ENCODE measurements around the gene AKT1.
"Not testable (repeated sequence)": the region's sequence is repeated elsewhere in the genome, so short reads cannot be mapped to it uniquely, and the experiment has no call there.

Gene AKT1

DNA sequence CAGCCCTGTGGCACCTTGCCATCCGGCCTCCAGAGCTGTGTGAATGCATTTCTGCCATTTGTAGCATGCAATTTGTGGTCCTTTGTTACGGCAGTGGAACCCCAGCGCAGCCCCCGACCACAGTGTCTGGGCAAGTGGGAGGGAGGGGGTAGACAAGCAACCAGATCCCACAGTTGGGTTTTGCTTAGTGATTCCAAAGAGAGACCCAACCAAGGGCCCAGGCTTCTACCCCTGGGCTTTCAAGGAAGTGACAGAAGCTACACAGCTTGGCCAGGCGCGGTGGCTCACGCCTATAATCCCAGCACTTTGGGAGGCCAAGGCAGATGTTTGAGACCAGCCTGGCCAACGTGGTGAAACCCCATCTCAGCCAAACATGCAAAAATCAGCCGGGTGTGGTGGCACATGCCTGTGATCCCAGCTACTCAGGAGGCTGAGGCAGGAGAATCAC is 23.2 kb upstream of the AKT1 start:
- DNase-seq (ENCODE audit: low read depth): no peak

DNA sequence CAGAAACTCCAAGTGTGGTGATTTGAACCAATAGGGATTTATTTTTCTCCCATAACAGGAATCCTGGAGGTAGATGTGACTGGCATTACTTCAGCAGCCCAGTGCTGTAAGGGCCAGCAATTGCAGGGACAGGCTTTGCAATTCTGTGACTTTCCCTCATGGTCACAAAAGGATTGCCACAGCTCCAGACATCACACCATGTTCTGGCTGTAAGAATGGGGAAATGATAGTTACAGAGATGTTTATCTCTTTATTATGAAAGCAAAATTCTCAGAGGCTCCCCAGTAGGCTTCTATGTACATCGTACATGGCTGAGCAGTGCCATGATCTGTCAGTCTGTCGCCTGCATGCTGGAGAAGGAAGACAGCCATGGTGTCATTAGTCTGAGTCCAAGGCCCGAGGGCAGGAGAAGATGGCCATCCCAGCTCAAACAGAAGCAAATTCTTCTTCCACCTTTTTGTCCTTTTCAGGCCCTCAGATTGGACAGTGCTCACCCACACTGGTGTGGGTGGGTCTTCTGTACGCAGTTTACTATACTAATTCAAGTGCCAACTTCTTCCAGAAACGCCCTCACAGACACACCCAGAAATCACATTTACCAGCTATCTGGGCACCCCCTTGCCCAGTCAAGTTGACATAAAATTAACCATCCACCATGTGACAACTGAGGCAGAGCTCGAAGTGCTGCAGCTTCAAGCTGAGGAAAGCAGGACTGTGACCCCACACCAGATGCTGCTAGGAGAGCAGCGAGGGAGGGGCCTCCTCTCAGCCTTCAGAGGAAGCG is 22.6 kb upstream of the AKT1 start:
- DNase-seq (ENCODE audit: low read depth): no peak

DNA sequence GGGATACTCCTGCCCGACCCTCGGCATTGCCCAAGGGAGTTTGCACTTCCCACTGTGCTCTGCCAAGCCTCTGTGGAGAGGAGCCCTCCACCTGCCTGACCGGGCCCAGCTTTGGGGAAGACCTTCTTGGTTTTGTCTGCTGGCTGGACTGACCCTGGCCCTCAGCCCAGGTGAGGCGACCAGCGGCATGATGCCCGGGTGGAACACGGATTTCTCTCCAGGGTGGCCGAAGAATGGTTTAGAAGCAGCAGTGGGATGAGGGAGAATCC is 21.0 kb upstream of the AKT1 start:
- DNase-seq (ENCODE audit: low read depth): no peak

DNA sequence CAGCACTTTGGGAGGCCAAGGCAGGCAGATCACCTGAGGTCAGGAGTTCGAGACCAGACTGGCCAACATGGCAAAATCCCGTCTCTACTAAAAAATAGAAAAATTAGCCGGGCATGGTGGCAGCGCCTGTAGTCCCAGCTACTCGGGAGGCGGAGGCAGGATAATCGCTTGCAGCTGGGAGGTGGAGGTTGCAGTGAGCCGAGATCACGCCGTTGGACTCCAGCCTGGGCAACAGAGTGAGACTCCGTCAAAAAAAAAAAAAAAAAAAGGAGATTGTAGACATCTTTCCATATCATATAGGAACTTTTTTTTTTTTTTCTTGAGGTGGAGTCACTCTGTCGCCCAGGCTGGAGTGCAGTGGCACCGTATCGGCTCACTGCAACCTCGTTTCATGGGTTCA is 19.2 kb upstream of the AKT1 start:
- not testable (repeated sequence) for DNase-seq (ENCODE audit: low read depth)

DNA sequence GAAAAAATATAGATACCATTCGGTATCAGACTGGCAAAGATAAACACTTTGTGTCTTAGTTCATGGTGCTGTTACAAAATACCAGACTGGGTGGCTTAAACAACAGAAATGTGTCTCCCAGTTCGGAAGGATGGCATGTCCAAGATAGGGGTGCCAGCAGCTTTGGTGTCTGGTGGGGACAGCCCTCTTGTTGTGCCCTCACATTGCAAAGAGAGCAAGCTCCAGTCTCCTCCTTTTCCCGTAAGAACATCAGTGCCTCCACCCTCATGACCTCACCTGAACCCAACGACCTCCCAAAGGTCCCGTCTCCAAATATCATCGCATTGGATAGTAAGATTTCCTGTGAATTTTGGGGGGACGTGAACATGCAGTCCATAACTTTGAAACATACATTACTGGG is 17.7 kb upstream of the AKT1 start:
- no peak for DNase-seq (ENCODE audit: low read depth)

DNA sequence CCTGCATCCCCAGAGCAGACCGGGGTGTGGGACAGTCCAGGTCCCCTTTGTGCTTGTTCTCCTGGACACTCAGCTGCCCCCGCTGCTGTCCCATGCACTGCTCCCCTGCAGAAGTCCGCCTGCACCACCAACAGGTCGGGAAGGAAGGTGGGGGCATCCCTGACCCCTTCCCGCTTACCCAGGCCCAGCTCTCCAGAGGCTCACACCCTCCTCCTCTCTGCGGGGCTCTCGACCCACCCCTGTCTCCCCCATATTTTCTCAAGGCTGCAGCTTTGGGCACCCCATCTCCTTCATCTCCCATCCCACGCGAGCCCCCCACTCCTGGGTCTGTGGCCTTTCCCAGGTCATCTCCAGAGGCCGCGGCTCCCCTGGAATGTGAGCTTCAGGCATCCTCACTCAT is 14.8 kb upstream of the AKT1 start:
- no peak for DNase-seq (ENCODE audit: low read depth)

DNA sequence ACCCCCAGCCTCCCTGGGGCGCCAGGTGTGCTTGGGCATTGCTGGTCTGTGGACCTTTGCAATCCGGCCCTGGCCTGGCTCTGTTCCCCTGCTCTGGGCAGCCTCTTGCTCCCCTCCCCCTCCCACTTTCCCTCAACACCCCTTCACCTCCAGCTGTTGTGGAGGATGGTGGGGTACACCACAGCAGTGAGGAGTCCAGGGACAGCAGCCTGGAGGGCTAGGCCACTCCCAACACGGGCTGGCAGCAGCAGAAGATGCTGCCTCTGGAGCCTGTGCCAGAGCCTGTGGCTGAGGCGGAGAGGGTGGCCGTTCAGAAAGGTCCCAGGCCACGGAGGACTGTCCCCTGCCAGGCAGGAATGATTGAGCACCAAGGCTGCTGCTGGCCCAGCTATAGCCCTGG is 12.9 kb upstream of the AKT1 start:
- DNase-seq (ENCODE audit: low read depth): no peak

DNA sequence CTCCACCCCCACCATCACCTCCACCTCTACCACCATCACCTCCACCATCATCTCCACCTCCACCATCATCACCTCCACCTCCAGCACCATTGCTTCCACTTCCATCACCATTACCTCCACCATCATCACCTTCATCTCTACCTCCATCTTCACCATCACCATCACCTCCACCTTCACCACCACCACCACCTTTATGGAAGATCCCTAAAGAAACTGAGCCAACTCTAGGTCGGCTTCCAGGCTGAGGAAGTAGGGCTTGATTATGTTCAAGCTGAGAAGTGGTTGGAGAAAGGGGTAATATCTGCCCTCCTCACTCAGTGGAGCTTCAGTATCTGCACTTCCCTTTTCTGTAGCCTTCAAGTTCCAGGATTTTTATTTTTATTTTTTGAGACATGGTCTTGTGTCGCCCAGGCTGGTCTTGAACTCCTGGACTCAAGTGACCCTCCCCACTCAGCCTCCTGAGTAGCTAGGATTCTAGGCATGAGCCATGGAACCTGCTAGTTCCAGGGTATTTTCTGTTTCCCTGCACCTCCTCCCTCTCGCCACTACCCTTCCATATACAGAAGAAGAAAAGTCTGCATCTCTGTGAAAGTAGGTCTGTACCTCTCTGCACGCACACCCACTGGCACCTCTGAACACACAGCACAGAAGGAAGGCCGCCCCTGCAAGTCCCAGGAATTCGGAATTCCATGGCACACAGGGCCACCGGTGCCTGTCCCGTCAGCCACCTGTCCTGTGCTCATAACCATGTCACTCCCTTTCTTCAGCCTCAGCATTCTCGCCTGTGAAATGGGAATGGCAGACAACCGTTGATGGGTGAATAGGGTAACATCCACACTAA is 11.3 kb upstream of the AKT1 start:
- DNase-seq (ENCODE audit: low read depth): no peak

DNA sequence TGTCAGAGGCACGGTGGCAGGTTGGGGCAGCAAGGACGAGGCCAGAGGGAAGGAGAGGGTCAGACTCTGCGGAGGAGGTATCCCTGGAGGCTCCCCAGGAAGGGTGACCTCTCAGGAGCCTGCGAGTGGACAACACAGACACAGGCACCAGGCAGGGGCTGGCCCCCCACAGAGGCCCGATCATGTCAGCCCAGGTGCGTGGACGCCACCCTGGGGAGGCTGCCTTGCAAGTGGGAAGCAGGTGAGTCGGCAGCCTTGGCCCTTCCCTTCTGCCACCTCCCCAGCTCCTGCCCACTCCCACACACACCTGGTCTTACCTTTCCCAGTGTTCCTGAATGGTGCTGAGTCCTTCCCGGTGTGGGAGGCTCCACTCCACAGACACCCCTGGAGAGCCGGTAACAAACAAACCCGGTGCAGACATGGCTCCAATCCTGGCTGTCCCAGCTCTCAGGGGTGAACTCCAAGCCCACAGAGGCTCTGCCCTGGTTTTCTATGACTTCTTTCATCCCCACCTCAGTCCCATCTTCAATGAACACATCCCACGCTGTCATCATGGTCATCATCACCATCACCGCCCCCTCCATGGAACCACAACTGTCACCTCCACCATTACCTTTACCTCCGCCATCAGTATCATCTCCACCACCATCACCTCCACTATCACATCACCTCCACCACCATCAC is 10.5 kb upstream of the AKT1 start:
- no peak for DNase-seq (ENCODE audit: low read depth)

DNA sequence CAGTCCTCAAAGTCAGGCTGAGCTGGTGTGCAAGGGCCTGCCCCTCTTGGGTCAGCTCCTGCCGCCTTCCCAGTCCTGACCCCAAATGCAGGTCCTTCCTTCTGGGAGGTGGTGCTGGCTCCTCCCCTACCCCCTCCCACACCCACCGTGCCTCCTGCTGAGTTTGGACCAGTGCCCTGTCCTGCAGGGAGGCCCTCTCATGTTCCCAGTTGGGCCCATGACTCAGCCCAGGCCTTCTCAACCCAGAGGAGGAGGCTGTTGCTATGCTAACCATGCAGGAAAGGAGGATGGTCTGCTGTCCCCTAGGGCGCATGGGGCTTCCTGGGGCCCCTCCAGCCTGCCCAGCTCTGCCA is 9.8 kb upstream of the AKT1 start:
- peak; percentile 23 for DNase-seq (ENCODE audit: low read depth)

DNA sequence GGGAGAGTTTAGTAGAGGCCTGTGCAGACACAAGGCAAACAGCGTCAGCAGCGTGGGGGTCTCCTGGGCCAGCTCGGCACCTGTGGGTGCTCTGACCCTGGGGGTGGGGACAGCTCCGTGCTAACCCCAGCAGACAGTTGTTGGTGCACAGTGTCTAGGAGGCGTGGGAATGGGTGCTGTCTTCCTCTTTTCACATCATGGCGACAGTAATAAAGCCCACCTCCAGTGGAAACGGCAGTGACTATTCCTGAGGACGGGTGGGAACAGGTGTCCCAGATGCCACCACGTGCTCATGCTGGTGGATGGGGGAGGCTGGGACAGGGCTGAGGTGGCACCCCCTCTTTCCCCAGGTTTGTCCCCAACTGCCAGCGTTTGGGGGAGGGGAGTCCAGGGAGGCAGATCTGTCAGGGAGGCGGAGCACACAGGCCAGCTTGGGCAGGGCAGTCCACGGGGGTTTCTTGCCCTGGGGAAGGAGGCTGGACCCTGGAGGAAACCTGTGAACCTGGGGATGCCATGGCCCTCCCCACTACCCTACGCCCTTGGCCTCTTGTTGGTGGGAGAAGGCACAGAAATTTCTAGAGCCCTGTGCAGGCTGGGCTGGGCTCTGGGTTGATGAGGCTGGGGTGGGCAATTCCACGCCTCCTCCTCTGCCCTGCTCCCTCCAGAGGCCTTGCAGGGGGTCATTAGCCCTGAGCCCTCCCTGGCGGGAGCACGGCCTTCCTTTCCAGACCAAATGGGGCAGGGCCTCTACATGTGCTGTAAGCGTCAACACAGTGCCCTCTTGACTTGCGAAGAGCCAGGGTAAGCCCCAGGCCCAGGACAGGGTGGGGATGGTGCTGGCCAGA is 9.2 kb upstream of the AKT1 start:
- no peak for DNase-seq (ENCODE audit: low read depth)

DNA sequence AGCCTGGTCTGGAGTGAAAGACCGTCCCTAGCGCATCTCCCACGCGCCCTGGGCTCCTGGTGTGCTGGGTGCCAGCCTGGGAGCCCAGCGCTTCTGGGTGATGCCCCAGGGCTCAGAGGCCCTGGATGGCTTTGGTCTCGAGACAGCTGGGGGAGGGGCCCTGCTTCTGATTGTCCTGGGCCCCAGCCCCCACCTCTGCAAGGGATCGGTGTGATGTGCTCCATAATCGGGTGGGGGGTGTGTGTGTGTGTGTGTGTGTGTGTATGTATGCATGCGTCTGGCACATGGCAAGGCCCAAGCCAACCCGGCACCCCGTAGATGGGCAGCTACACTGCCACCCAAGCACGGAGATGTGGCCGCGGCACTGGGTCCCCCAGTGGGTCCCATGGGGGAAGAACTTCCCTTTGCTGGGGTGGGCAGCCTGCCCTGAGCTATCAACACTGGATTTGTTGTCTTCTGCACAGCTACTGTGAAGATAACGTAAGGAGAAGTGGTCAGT is 8.4 kb upstream of the AKT1 start:
- DNase-seq (ENCODE audit: low read depth): no peak

DNA sequence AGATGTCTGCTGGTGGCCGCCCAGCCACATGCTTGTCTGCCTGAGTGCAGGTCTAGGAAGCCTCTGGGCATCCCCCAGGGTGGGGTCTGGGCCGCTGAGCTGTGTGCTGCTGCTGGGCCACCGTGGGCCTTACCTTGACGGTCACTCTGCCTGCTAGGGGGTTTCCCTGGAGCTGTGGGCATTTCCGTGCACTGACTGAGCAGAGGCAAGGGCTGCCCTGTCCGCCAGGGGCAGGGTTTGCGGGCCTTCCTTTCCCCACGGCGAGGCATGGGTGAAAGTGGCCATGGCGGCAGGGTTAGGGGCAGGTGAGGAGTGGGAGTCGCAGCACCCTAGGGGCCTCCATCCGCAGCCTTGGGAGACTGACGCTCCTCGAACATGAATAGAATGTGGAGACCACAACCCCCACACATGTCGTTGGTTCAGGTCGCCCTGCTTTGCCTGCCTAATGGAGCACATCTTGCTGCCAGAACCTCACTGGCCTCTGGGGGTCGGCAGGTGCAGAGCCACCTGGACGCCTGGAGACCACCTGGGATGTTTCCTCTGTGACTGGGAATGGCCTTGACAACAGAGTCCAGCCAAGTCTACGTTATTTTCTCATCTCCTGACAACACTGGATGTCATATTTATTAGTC is 7.8 kb upstream of the AKT1 start:
- no peak for DNase-seq (ENCODE audit: low read depth)

DNA sequence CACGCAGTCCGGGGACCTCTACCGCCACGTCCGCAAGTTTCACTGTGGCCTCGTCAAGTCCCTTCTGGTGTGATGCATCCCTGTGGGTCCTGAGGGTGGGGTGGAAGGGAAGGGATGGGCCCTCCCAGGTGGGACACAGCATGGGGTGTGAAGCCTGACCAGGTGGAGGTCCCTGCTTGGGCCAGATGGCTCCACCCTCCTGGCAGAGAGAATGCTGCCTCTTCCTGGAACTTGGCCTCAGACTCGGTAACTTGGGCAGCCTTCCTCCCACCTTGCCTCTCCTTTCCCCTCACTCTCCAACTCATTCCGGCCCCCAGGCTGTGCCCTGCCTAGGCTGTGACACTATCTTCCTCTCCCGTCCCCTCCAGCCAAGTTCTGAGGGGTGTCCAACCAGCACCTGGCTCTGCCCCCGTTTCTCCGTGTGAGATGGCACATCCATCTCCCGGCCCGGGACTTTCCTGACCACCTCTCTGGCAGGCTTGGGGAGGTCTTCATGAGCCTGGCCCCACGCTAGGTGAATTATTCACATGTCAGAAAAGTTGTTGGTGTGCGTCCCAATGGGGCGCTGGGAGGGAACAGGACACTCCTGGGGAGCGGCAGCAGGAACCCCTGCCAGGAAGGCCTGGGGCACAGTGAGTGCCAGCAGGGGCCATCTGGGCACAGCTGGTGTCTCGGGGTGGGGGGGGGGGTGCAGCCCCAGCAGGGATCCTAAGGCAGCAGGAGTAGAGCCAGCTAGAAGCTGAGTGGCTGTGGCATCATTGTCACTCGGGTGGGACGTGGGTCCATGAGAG is 7.0 kb upstream of the AKT1 start:
- no peak for DNase-seq (ENCODE audit: low read depth)

DNA sequence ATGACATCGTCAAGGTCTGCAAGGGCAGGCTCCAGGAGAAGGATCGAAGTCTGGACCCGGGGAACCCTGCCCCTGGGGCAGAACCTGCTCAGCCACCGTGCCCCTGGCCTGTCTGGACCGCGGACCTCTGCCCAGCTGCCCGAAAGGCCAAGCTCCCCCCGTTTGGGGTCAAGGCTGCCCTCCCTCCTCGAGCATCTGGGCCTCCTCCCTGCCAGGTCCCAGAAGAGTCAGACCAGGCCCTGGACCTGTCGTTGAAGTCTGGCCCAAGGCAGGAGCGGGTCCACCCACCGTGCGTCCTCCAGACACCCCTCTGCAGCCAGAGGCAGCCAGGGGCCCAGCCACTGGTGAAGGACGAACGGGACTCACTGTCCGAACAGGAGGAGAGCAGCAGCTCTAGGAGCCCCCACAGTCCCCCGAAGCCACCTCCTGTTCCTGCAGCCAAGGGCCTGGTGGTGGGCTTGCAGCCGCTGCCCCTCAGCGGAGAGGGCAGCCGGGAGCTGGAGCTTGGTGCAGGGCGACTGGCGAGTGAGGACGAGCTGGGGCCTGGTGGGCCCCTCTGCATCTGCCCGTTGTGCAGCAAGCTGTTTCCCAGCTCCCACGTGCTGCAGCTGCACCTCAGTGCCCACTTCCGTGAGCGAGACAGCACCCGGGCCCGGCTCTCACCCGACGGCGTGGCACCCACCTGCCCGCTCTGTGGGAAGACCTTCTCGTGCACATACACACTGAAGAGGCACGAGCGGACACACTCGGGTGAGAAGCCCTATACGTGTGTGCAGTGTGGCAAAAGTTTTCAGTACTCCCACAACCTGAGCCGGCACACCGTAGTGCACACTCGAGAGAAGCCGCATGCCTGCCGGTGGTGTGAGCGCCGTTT is 6.2 kb upstream of the AKT1 start:
- no peak for DNase-seq (ENCODE audit: low read depth)

DNA sequence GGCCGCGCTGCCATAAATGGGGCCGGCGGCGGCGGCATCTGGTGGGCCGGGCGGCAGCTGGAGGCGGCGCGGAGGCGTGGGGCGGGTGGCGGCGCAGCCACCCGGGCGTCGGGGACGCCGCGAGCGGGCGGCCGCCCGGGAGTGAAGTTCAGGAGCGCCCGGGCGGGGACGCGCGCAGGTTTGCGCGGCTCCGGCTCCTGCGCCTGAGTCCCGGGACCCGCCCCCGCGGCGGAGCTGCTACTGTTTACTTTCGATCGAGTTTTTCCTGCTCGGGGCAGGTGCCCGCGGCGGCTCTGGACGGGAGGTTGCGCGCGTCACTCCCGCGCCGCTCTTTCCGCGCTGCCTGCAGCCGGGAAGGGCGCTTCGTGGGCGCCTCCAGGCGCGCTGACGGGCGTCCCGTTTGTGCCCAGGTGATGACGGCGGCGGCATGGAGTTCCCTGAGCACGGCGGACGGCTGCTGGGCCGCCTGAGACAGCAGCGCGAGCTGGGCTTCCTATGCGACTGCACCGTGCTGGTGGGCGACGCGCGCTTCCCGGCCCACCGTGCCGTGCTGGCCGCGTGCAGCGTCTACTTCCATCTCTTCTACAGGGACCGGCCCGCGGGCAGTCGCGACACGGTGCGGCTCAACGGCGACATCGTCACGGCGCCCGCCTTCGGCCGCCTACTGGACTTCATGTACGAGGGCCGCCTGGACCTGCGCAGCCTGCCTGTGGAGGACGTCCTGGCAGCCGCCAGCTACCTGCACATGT is 5.4 kb upstream of the AKT1 start, which contains the start of gene ZBTB42:
Gene ZBTB42 (plus strand): TSS at position 331 of the 749 bp plus-strand sequence. CDS start 97 bp downstream, at position 428.
- peak; percentile 4 for DNase-seq (ENCODE audit: low read depth)

DNA sequence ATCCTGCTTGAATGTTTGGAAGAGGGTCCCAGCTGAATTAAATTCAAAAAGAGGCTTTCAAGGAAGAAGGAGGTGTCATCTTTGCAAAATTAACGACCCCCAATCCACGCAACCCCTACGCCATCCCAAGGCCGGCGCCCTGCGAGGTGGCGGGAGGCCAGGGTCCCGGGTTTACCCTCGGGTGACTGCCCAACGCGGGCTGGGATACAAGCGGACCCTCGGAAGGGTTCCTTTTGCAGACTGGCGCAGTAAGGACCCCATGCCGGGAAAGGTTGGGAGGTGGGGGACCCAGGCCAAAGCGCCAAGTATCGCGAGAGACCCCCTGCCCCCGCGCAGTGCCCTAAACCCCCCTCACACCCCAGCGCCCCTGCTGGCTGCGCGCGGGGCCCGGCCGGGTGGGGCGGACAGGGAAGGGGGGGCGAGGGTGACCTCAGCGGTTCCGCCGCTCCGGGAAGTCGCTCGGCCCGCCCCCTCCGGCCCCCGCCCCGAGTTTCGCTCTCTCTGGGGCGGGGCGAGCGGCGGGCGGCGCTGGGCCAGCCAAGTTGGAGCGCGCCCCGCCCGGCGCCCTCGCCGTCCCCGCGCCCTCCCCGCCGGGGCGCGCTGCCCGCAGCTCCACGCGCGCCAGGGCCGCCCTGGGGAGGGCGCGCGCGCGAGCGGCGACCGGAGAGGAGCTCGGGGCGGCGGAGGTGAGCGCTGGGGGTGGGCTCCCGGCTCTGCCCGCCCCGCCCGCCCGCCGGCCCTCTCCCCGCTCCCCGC is 4.6 kb upstream of the AKT1 start:
- no peak for DNase-seq (ENCODE audit: low read depth)
